GM21360 (cell line): ENCODE data around the gene OTUD3.

Experiments used
- ATAC-seq: cut with Tn5 transposase; IDR thresholded peaks from one replicate; pipeline ENCODE4 v1.9.1; 2021; ENCODE audit warnings: mild to moderate bottlenecking, moderate library complexity; ENCODE audit not compliant: unreplicated experiment

Gene OTUD3

GRCh38 chr1:19945914-19946313, 63.7 kb downstream of the OTUD3 start:
- ATAC-seq = no peak

GRCh38 chr1:19946331-19946751, 64.1 kb downstream of the OTUD3 start:
- no peak for ATAC-seq

GRCh38 chr1:19946971-19947370, 64.8 kb downstream of the OTUD3 start:
- ATAC-seq = no peak

- no peak for ATAC-seq
These were observed 66.8 kb downstream of the OTUD3 start for GRCh38 chr1:19949016-19949415.

- no peak for ATAC-seq
These were observed 71.9 kb downstream of the OTUD3 start for GRCh38 chr1:19954059-19954458.

GRCh38 chr1:19955534-19956170, 73.5 kb downstream of the OTUD3 start:
- no peak for ATAC-seq

GRCh38 chr1:19957779-19958178, 75.6 kb downstream of the OTUD3 start:
- no peak for ATAC-seq

- ATAC-seq = no peak
These were observed 78.4 kb downstream of the OTUD3 start for GRCh38 chr1:19960591-19960990.
